Measurements from ENCODE around the gene SLC35E2B.

Gene SLC35E2B

DNA sequence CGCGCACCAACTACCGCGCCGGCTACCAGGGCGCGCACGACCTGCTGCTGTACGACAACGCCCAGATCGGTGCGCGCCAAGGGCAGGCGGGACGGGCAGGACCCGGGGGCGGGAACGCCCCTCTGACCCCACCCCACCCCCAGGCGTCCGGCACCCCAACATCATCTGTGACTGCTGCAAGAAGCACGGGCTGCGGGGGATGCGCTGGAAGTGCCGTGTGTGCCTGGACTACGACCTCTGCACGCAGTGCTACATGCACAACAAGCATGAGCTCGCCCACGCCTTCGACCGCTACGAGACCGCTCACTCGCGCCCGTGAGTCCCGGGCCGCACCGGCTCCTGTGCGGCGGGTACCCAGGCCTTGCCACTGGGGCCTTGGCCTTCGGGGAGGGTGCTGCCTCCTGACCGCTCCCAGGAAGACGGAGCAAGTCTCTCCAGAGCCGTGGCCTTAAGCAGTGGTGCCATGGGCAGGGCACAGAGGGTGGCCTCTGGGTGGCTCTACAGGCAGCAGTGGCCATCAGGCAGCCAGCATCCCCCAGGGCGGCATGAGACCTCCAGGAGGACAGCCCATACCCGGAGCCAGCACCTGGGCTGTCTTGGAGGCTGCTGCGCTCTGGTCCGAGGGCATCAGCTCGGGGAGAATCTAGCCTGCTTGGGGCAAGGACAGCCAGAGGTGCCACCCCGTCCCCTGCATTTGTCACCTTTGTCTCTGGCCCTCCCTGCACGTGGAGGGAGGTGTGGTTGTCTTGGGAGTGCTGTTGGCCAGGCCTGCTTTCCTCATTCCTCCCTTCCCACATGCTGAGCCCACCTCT lies 68.8 kb downstream of the SLC35E2B start:
- DNase-seq (ENCODE audit: low read depth): no peak
- no peak for TF ChIP-seq CTCF (conservative IDR thresholded peaks at IDR 0.05; ENCODE audit: control insufficient read depth, insufficient read depth, low read depth, low read length)
- H3K4me3 ChIP-seq (ENCODE audit: control insufficient read depth, low read depth, low read length): no peak overlapping the region

- no peak for DNase-seq (ENCODE audit: low read depth)
- no peak overlapping the region for H3K4me3 ChIP-seq (ENCODE audit: control insufficient read depth, low read depth, low read length)
- TF ChIP-seq CTCF (conservative IDR thresholded peaks at IDR 0.05; ENCODE audit: control insufficient read depth, insufficient read depth, low read depth, low read length): no peak
Observed at GRCh38 chr1:1623181-1623630, 69.4 kb downstream of the SLC35E2B start.

GRCh38 chr1:1622788-1623094 lies 69.9 kb downstream of the SLC35E2B start:
- no peak overlapping the region for H3K4me3 ChIP-seq (ENCODE audit: control insufficient read depth, low read depth, low read length)
- DNase-seq (ENCODE audit: low read depth): no peak
- no peak for TF ChIP-seq CTCF (conservative IDR thresholded peaks at IDR 0.05; ENCODE audit: control insufficient read depth, insufficient read depth, low read depth, low read length)

DNA sequence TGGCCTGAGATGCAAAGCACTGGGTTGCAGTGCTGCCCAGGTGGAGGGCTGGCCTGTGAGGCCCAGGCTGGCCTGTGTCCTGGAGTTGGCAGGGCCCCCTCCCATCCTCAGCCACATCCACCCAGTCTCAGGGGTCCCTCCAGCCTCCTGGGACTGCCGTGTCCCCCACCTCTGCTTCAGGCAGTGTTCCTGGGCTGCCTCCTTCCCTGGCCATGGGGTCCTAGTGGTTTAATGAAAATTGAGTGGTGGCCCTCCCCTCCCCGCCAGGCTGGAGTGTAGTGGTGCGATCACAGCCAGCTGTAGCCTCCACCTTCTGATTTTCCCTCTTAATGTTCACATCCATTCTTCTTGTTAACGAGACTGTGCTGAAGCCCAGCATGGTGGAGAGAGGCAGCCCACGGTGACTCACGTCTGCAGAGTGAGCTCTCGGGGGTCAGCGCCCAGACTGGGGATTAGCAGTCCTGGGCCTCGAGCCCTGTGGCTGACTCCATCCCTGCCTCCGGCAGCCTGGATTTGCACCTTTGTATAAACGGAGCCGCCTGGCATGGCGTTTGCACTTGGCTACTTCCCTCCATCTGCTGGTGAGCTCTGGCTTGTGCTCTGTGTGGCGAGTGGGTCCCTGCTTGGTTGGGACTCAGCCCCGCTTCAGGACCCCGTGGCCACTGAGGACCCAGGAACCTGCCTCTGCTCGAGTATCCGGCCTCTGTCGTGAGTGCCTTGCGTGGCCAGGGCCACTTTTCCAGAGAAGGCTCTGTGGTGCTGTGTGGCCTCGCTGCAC lies 70.4 kb downstream of the SLC35E2B start:
- DNase-seq (ENCODE audit: low read depth): peak; percentile 37
- no peak overlapping the region for H3K4me3 ChIP-seq (ENCODE audit: control insufficient read depth, low read depth, low read length)
- TF ChIP-seq CTCF (conservative IDR thresholded peaks at IDR 0.05; ENCODE audit: control insufficient read depth, insufficient read depth, low read depth, low read length): no peak

GRCh38 chr1:1621173-1622009 lies 71.2 kb downstream of the SLC35E2B start:
- DNase-seq (ENCODE audit: low read depth): no peak
- H3K4me3 ChIP-seq (ENCODE audit: control insufficient read depth, low read depth, low read length): no peak overlapping the region
- no peak for TF ChIP-seq CTCF (conservative IDR thresholded peaks at IDR 0.05; ENCODE audit: control insufficient read depth, insufficient read depth, low read depth, low read length)

- H3K4me3 ChIP-seq (ENCODE audit: control insufficient read depth, low read depth, low read length): no peak overlapping the region
- no peak for TF ChIP-seq CTCF (conservative IDR thresholded peaks at IDR 0.05; ENCODE audit: control insufficient read depth, insufficient read depth, low read depth, low read length)
- no peak for DNase-seq (ENCODE audit: low read depth)
Observed at GRCh38 chr1:1620433-1621139, 72.0 kb downstream of the SLC35E2B start.

Data from fibroblast of mammary gland (primary cell).